Esophagus squamous epithelium (tissue), 5 donors: ENCODE data around the gene ARL4D. TPM values are rescaled to one million over a fixed set of nuclear protein-coding genes. Genes with fewer than 3 reads are reported as not detected.
A peak's percentile ranks its signal among the peaks of the same experiment; 100 is the strongest.

Experiments used
- DNase-seq: peaks from one replicate; lab custom pipeline; 2025; lab: John Stamatoyannopoulos, UW
- H3K27ac ChIP-seq, 4 donors: fragments of 200-600 bp; sonication (generic); one replicate each; pipeline ENCODE4 v1.5.1; 2016 to 2019; ENCODE audit warnings: mild to moderate bottlenecking in 1 of 4
- H3K27me3 ChIP-seq, 4 donors: fragments of 200-600 bp; sonication (generic); 1 replicate in 3 of 4; 2 replicates in 1 of 4; pipeline versions ENCODE4 v1.5.1 to v1.6.0; 2017 to 2021; ENCODE audit warnings: antibody characterized with exemption in 1 of 4
- H3K36me3 ChIP-seq, 3 donors: fragments of 200-600 bp; sonication (generic); one replicate each; pipeline ENCODE4 v1.5.1; 2016 to 2019
- H3K4me1 ChIP-seq, 3 donors: fragments of 200-600 bp; sonication (generic); one replicate each; pipeline ENCODE4 v1.5.1; 2017 to 2019
- H3K4me3 ChIP-seq, 4 donors: fragments of 200-600 bp; sonication (generic); 1 replicate in 3 of 4; 2 replicates in 1 of 4; pipeline ENCODE4 v1.5.1; 2016 to 2019; ENCODE audit warnings: mild to moderate bottlenecking in 2 of 4, moderate library complexity in 1 of 4
- H3K9me3 ChIP-seq, 3 donors: fragments of 200-600 bp; sonication (generic); one replicate each; pipeline ENCODE4 v1.5.1; 2016 to 2019
- POLR2A ChIP-seq, 4 donors: fragments of 450-650 bp; IDR thresholded peaks; one replicate each; pipeline ENCODE4 v1.6.1; 2017; ENCODE audit warnings: antibody characterized with exemption in 4 of 4, mild to moderate bottlenecking in 4 of 4, moderate library complexity in 3 of 4
- WGBS, 2 donors: methylation state at CpG; one replicate each; pipeline ENCODE4 v1.1.5; 2018; 5-methylcytosine and 5-hydroxymethylcytosine counted together
- intact Hi-C: fragments of 100-400 bp; cut with DNase I; formaldehyde crosslinking; loops from one replicate; pipeline ENCODE4 v1.15.0; 2022
- total RNA-seq, 4 donors: library from RNA; depleted of rRNA; stranded (reverse); fragments of >200 nt; gene quantifications; one replicate each; pipeline ENCODE4 v1.1.0, GENCODE V29; 2016
- TF ChIP-seq, protein P1 (sequence below), 6 experiments: fragments of 450-650 bp in 4 of 6; fragments of 200-600 bp in 2 of 6; sonication (generic) in 2 of 6; IDR thresholded peaks; one replicate each; pipeline ENCODE4 v1.5.1; 2016 to 2019; ENCODE audit warnings: antibody characterized with exemption in 6 of 6, mild to moderate bottlenecking in 4 of 6, moderate library complexity in 4 of 6
- donor health status: DM: yes; HTN: yes; CAD: no.

Gene ARL4D
- total RNA-seq, 4 donors from 2014 or later: 54.2 to 94.1 (median 61.5) TPM

DNA sequence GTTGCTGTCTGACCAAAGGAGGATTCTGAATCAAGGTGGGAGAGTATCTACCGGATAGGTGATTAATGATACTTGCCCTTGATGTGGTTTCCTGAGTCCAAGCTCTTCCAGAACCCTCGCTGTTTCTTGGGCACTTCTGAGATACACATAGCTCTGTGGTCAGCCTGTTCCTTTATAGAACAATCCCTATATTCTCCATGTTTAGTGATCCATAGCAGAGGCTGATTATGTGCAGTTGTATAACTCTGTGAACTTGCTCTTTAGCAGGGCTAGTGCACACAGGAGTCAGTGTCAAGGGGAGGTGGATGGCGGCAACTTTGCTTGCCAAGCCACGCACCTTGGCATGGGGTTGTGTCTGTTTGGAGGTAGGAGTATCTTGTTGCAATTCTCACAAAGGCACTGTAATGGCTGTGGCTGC lies 36.1 kb downstream of the ARL4D start:
- 45 to 66% methylated on average over 4 of the region's 4 CpGs for WGBS, 2 donors
- H3K9me3 ChIP-seq: no peaks in the 10 kb centered on the region
- H3K27me3 ChIP-seq: no peaks in the 10 kb centered on the region
- intact Hi-C loops: no loop called here
- DNase-seq: no peak
- no peak overlapping the region for H3K4me3 ChIP-seq
- H3K27ac ChIP-seq: no peak overlapping the region
- H3K4me1 ChIP-seq: peaks cover 13 to 66% (median 21%) of the 10 kb centered on the region in 3 donors
- no peak for TF ChIP-seq POLR2A (IDR thresholded peaks at IDR 0.05)
- TF ChIP-seq, protein P1, sequence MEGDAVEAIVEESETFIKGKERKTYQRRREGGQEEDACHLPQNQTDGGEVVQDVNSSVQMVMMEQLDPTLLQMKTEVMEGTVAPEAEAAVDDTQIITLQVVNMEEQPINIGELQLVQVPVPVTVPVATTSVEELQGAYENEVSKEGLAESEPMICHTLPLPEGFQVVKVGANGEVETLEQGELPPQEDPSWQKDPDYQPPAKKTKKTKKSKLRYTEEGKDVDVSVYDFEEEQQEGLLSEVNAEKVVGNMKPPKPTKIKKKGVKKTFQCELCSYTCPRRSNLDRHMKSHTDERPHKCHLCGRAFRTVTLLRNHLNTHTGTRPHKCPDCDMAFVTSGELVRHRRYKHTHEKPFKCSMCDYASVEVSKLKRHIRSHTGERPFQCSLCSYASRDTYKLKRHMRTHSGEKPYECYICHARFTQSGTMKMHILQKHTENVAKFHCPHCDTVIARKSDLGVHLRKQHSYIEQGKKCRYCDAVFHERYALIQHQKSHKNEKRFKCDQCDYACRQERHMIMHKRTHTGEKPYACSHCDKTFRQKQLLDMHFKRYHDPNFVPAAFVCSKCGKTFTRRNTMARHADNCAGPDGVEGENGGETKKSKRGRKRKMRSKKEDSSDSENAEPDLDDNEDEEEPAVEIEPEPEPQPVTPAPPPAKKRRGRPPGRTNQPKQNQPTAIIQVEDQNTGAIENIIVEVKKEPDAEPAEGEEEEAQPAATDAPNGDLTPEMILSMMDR (IDR thresholded peaks at IDR 0.05): no peak
- no peaks in the 10 kb centered on the region for H3K36me3 ChIP-seq

DNA sequence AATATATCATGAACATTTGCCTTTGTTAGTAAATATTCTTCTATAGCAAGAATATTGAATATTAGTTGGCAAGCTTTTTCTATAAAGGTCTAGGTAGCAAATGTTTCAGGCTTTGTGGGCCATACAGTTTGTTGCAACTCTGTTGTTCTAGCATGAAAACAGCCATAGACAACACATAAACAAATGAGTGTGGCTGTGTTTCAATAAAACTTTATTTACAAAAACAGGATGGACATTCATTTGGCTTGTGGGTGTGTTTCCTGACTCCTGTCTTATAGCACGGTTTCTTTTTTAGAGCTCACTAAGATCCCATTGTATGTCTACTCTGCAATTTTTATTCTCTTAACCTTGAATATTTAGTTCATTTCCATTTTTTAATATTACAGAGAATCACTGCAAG lies 39.0 kb downstream of the ARL4D start:
- DNase-seq: no peak
- Histone ChIP-seq H3K36me3 (no peaks in the 10 kb centered on the region), H3K4me3 (no peak overlapping the region), H3K27me3 (no peaks in the 10 kb centered on the region), H3K4me1 (peaks cover 0 to 49% (median 8%) of the 10 kb centered on the region in 3 donors), H3K9me3 (no peaks in the 10 kb centered on the region), H3K27ac (no peak overlapping the region)
- WGBS, 2 donors: 72 to 83% methylated on average over 1 of the region's 1 CpG
- intact Hi-C loops: no loop called here
- TF ChIP-seq, protein P1 (IDR thresholded peaks at IDR 0.05): no peak
- no peak for TF ChIP-seq POLR2A (IDR thresholded peaks at IDR 0.05)

DNA sequence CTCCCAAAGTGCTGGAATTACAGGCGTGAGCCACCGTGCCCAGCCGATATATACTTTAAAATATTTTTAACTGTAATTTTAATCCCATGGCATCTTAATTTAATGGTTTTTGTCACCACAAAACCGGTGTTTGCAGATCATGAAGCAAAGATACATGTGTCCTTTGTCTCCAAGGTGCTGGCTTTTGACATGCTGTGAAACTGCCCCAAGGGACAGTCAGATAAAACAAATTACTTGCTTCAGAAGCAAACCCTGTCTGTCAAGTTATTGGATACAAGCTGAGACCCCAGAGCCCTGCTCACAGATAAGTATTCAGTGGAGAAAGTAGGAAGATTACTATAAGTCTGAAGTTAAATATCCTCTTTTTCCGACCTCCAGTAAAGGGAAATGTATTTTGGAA lies 39.8 kb downstream of the ARL4D start:
- Histone ChIP-seq H3K9me3 (no peaks in the 10 kb centered on the region), H3K4me3 (no peak overlapping the region), H3K27ac (no peak overlapping the region), H3K27me3 (no peaks in the 10 kb centered on the region), H3K4me1 (peaks cover 0 to 49% (median 12%) of the 10 kb centered on the region in 3 donors), H3K36me3 (no peaks in the 10 kb centered on the region)
- intact Hi-C loops: no loop called here
- 65 to 68% methylated on average over 5 of the region's 5 CpGs for WGBS, 2 donors
- TF ChIP-seq POLR2A (IDR thresholded peaks at IDR 0.05): no peak
- TF ChIP-seq, protein P1 (IDR thresholded peaks at IDR 0.05): no peak
- no peak for DNase-seq

DNA sequence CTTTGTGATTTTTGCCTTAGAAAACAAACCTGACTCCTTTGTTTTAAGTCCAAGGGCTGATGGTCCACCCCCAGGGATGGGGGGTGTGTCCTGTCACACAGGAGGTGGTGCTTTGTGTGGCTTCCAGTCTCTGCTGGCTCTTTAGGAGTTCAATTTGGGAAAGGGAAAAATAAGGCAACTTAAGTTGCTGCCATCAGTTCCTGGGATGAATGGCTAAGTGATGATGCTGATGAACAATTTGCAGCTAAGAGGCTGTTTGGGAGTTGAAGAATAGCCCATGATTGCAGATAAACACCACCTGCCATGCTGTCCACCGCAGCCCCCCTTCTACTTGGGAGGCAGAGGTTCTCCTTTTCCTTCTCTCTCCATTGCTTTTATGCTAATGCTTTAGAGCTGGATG lies 40.2 kb downstream of the ARL4D start:
- 80 to 89% methylated on average over 1 of the region's 1 CpG for WGBS, 2 donors

DNA sequence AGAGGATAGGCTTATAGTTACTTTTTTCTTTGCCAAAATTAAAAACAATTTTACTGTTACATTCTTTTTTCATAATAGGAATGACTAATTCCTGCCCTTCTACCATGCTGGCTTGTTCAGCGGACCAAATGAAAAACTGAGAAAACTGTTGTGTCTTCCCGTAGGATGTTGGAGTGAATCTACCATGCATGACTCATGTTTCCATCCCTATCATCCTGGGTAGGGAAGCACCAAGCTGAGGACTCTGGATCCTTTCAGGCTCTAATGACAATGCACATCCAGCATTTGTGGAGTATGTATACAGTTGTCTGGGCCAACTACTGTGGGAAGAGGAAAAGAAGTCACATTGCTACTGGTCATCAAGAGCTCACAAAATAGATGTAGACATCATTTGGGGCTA lies 43.9 kb downstream of the ARL4D start:
- DNase-seq: no peak
- peak overlapping the region in 1 of 4 donors; percentile 88 for H3K27ac ChIP-seq
- 11 to 26% methylated on average over 2 of the region's 2 CpGs for WGBS, 2 donors
- intact Hi-C loops: no loop called here
- TF ChIP-seq, protein P1 (IDR thresholded peaks at IDR 0.05): no peak
- no peak for TF ChIP-seq POLR2A (IDR thresholded peaks at IDR 0.05)
- H3K4me1 ChIP-seq: peaks cover 0 to 41% (median 12%) of the 10 kb centered on the region in 3 donors
- no peaks in the 10 kb centered on the region for H3K9me3 ChIP-seq
- no peaks in the 10 kb centered on the region for H3K36me3 ChIP-seq
- no peaks in the 10 kb centered on the region for H3K27me3 ChIP-seq
- no peak overlapping the region for H3K4me3 ChIP-seq

More for the DNA sequence above, 40.2 kb downstream of the ARL4D start:
- Histone ChIP-seq H3K9me3 (no peaks in the 10 kb centered on the region), H3K4me1 (peaks cover 0 to 47% (median 12%) of the 10 kb centered on the region in 3 donors), H3K36me3 (no peaks in the 10 kb centered on the region), H3K27ac (no peak overlapping the region), H3K27me3 (no peaks in the 10 kb centered on the region), H3K4me3 (no peak overlapping the region)
- TF ChIP-seq, protein P1 (IDR thresholded peaks at IDR 0.05): no peak
- TF ChIP-seq POLR2A (IDR thresholded peaks at IDR 0.05): no peak
- no peak for DNase-seq
- intact Hi-C loops: no loop called here
